ENCODE measurements around the gene GULP1. TPM values are rescaled to one million over a fixed set of nuclear protein-coding genes. Genes with fewer than 3 reads are reported as not detected.
A peak's percentile ranks its signal among the peaks of the same experiment; 100 is the strongest.
"Not testable (repeated sequence)": the region's sequence is repeated elsewhere in the genome, so short reads cannot be mapped to it uniquely, and the experiment has no call there.

The GULP1 gene
- 7.8 and 9.2 TPM in 2 replicates for total RNA-seq (2014; rRNA removed; shearing (Covaris generic))

GRCh38 chr2:188291617-188292347 is at the start of gene GULP1:
Gene GULP1 (plus strand): TSS chr2:188291874. CDS start chr2:188477703, 185,829 bp downstream.
- peak; percentile 39 for DNase-seq (ENCODE audit: low spot score)

GRCh38 chr2:188243381-188243780 is 48.3 kb upstream of the GULP1 start:
- no peak for DNase-seq (ENCODE audit: low spot score)

DNA sequence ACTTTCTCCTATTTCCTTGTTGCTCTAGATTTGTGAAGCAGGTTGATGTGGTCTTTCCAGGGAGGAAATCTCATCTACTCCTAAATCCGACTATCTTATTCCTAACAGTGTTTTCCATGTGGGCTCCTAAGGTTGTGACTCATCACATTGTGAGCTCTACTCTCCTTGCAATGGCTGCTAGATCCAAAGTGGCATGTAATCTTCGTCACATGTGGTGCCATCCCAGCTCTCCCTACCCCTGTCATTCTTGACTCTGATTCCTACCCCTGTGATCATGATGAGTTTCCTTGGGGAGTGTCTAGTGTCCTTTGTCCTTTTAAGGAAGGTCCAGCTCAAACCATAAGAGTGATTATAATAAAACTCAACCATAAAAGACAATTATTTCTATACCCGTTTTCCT is 47.3 kb upstream of the GULP1 start:
- DNase-seq (ENCODE audit: low spot score) = no peak

DNA sequence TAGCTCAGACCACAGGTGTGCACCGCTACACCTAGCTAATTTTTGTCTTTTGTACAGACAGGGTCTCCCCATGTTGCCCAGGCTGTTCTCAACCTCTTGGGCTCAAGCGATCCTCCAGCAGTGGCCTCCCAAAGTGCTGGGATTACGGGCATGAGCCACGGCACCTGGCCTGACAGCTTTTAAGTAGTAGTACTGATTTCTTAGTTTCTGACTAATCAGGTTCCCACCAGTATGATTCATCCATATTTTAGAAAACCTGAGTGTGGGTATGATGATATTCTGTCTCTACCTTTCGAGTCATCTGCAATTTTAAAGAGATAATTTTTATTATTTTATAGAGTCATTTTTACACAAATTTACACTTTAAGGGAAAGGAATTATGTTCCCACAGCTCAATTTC is 46.4 kb upstream of the GULP1 start:
- no peak for DNase-seq (ENCODE audit: low spot score)

DNA sequence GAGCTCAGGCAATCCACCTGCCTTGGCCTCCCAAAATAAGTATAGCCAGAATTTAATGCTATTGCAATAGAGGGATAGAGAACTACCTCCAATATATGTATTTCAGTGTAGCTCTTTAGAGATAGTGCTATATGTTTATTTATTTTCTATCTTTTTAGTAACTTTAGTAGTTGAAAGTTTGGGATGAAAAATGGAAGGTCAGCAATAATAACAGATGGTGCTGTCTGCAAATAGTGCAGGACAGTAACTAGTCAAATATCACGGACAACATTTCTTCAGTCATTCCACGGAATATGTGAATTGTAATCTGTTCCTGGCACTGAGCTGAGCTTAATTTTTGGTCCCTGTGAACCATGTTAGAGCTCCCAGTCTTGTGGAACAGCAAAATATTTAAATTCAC is 43.2 kb upstream of the GULP1 start:
- DNase-seq (ENCODE audit: low spot score) = no peak

DNA sequence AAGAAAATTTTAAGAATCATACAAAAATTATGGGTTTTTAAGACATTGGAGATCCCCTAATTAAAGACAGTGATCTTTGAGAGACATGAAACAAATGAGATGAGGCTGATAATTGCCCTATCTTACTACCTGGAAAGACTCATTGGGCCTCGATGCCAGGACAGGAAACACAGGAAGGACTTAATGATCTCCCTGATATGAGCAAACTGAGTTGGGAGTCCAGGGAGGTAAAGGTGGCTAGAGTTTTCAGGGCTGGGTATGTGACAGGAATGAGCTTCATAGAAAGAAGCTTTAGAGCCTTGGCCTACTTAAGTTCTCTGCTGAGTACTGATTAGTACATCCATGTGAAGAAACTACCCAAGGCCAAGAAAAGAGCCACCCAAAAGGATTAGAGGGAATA is 40.6 kb upstream of the GULP1 start:
- DNase-seq (ENCODE audit: low spot score) = no peak

GRCh38 chr2:188256420-188256819 is 35.3 kb upstream of the GULP1 start:
- no peak for DNase-seq (ENCODE audit: low spot score)

GRCh38 chr2:188265315-188265714 is 26.4 kb upstream of the GULP1 start:
- no peak for DNase-seq (ENCODE audit: low spot score)

DNA sequence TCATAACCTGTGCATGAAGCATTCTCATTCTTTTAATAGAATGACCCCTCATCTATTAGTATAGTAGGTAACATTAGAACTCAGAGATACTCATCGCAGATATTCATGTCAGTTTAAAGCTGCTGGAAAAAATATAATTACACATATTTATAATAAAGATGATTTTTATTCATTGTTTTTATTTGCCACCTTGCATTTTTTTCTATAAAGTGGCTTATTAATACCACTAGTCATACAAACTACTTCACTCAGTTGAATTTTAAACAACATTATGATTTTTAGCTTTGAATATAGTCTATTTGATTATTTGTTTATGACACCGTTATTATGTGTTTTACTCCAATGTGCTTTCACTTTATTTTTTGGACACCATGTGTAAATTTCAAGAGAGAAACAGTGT is 23.9 kb upstream of the GULP1 start:
- DNase-seq (ENCODE audit: low spot score) = no peak

GRCh38 chr2:188269004-188269403 is 22.7 kb upstream of the GULP1 start:
- no peak for DNase-seq (ENCODE audit: low spot score)

DNA sequence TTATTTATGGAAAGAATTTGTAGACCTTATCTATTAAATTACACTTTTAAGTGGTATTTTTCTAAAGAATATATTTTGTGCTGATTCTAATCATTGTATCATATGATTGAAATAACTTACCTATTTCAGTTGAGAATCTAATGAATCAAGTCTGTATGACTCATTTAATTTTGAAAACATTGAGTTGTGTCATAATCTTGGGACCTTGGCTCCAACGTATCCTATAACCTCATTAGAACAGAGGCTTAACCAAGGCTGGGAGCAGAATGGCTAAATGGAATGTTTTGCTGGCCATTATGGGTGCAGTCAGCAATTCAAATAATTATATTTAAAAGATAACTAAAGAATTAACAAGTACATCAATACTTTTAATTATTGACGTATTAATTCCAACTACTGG is 19.6 kb upstream of the GULP1 start:
- DNase-seq (ENCODE audit: low spot score) = no peak

DNA sequence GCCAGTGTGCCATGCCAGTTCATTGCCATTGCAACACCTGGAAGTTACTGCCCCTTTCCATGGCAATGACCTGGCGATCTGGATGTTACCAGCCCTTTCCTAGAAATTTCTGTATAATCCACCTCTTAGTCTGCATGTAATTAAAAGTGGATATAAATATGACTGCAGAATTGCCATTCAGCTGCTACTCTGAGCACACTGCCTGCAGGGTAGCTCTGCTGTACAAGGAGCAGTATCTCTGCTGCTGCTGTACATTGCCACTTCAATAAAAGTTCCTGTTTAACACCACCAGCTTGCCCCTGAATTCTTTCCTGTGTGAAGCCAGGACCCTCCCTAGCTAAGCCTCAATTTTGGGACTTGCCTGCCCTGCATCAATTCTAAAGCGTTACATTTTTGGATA is 17.4 kb upstream of the GULP1 start:
- no peak for DNase-seq (ENCODE audit: low spot score)

- no peak for DNase-seq (ENCODE audit: low spot score)
These were observed 15.4 kb upstream of the GULP1 start for GRCh38 chr2:188276255-188276654.

- DNase-seq (ENCODE audit: low spot score) = no peak
These were observed 13.9 kb upstream of the GULP1 start for GRCh38 chr2:188277786-188278185.

- no peak for DNase-seq (ENCODE audit: low spot score)
These were observed 13.1 kb upstream of the GULP1 start for GRCh38 chr2:188278388-188279092.

GRCh38 chr2:188279093-188279445 is 12.6 kb upstream of the GULP1 start:
- no peak for DNase-seq (ENCODE audit: low spot score)

GRCh38 chr2:188280811-188281222 is 10.9 kb upstream of the GULP1 start:
- no peak for DNase-seq (ENCODE audit: low spot score)

DNA sequence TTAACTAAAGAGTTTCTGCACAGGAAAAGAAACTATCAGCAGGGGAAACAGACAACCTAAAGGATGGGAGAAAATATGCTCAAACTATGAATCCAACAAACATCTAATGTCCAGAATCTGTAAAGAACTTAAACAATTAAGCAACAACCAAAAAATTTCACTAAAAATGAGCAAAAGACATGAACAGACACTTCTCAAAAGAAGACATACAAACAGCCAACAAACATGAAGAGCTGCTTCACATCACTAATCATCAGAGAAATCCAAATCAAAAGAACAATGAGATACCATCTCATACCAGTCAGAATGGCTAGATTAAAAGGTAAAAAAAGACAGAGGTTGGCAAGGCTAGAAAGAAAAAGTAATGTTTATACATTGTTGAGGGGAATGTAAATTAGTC is 8.8 kb upstream of the GULP1 start:
- DNase-seq (ENCODE audit: low spot score) = no peak

- DNase-seq (ENCODE audit: low spot score) = not testable (repeated sequence)
These were observed 7.4 kb upstream of the GULP1 start for GRCh38 chr2:188284251-188284650.

GRCh38 chr2:188285049-188285448 is 6.6 kb upstream of the GULP1 start:
- no peak for DNase-seq (ENCODE audit: low spot score)

GRCh38 chr2:188285774-188286173 is 5.9 kb upstream of the GULP1 start:
- no peak for DNase-seq (ENCODE audit: low spot score)

DNA sequence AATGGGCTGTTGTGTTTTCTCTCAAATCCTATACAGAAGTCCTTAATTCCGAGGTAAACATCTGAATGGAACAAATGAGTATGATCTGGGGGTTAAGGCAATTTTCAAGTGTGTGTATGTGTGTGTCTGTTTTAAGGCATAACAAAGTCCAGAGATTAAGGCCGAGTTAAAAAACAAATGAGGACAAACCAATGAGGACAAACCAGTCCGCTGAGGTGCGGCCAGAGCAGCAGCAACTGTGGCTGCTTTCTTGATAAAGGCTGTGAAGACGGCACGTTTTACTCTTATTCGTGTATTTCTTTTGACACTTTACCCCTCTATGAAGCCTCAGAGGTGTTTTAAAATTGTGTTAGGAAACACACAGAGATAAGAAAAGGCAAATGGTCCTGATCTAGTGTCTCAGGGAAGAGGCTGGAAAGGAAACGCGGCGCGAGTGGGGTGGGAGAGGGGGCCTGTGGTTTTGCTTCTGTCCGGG is 495 bp upstream of the GULP1 start:
- peak; percentile 30 for DNase-seq (ENCODE audit: low spot score)

Measured in HT-29 (cell line).